ENCODE data around the gene KLHL4. TPM values are rescaled to one million over a fixed set of nuclear protein-coding genes. Genes with fewer than 3 reads are reported as not detected.
"Not testable (repeated sequence)": the region's sequence is repeated elsewhere in the genome, so short reads cannot be mapped to it uniquely, and the experiment has no call there.

The KLHL4 gene, protein sequence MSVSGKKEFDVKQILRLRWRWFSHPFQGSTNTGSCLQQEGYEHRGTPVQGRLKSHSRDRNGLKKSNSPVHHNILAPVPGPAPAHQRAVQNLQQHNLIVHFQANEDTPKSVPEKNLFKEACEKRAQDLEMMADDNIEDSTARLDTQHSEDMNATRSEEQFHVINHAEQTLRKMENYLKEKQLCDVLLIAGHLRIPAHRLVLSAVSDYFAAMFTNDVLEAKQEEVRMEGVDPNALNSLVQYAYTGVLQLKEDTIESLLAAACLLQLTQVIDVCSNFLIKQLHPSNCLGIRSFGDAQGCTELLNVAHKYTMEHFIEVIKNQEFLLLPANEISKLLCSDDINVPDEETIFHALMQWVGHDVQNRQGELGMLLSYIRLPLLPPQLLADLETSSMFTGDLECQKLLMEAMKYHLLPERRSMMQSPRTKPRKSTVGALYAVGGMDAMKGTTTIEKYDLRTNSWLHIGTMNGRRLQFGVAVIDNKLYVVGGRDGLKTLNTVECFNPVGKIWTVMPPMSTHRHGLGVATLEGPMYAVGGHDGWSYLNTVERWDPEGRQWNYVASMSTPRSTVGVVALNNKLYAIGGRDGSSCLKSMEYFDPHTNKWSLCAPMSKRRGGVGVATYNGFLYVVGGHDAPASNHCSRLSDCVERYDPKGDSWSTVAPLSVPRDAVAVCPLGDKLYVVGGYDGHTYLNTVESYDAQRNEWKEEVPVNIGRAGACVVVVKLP
- 4.5 and 11.1 TPM in 2 replicates for total RNA-seq (ENCODE audit: low replicate concordance)
- long read RNA-seq, full-length matches to known transcripts = 10 of 14 reads
- long read RNA-seq, partial matches to known transcripts = 0 of 14 reads
- long read RNA-seq, other reads (novel, unspliced or antisense) = 4 of 14 reads

DNA sequence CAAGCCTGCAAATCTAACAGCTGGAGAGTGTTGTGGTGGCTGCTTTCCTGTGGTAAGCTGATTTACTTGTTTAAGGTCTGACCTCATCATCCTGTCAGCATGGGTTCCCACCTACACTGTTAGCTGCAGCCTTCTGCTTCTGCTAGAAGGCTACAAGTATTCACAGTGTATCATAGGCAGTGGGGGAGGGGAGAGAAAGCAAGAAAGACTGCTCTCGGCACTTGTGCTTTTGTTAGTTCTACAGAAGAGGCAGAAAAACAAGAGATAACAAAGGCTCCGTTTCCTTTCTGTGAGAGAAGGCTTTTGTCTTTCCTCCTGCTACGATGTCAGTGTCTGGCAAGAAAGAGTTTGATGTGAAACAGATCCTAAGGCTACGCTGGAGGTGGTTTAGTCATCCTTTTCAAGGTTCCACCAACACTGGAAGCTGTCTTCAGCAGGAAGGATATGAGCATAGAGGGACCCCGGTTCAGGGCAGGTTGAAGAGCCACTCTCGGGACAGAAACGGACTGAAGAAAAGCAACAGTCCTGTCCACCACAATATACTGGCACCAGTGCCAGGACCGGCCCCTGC is at the start of gene KLHL4:
Gene KLHL4, plus strand, starts transcription at position 232 of the 571 bp plus-strand sequence. Its CDS starts 92 bp downstream, at position 324.
- Mint-ChIP-seq H3K27ac (peak within 1 kb of the TSS; percentile 76), H3K36me3 (no peaks in the 10 kb centered on the region), H3K27me3 (peaks cover 23% of the 10 kb centered on the region), H3K4me3 (peak within 1 kb of the TSS; percentile 88), H3K9me3 (no peaks in the 10 kb centered on the region), H3K4me1 (ENCODE audit: unreplicated experiment) (peaks cover 17% of the 10 kb centered on the region)
- TF ChIP-seq, protein P1, sequence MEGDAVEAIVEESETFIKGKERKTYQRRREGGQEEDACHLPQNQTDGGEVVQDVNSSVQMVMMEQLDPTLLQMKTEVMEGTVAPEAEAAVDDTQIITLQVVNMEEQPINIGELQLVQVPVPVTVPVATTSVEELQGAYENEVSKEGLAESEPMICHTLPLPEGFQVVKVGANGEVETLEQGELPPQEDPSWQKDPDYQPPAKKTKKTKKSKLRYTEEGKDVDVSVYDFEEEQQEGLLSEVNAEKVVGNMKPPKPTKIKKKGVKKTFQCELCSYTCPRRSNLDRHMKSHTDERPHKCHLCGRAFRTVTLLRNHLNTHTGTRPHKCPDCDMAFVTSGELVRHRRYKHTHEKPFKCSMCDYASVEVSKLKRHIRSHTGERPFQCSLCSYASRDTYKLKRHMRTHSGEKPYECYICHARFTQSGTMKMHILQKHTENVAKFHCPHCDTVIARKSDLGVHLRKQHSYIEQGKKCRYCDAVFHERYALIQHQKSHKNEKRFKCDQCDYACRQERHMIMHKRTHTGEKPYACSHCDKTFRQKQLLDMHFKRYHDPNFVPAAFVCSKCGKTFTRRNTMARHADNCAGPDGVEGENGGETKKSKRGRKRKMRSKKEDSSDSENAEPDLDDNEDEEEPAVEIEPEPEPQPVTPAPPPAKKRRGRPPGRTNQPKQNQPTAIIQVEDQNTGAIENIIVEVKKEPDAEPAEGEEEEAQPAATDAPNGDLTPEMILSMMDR (conservative IDR thresholded peaks at IDR 0.05) = no peak
- DNase-seq (ENCODE audit: extremely low spot score, unreplicated experiment) = peak; percentile 69

DNA sequence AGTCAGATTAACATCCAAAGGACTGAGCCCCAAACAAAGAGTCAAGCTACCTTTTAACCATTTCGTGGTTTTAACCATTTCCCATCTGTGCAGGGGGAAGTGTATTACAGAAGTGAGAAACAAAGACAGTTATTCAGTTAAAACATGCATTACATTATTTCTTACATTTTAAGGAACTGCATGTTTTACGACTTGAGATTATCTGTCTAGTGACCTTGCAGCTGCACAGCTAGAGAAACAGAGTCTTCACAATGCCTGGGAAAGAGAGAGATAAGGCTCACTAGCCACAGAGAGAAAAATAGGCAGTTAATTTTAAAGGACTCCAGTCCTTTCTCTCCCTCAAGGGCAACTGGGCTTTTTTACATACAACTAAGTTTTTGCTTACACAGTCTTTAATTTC is 48.7 kb upstream of the KLHL4 start:
- Mint-ChIP-seq H3K27ac (no peak overlapping the region), H3K36me3 (no peaks in the 10 kb centered on the region), H3K4me3 (no peak overlapping the region), H3K9me3 (no peaks in the 10 kb centered on the region), H3K27me3 (no peaks in the 10 kb centered on the region), H3K4me1 (ENCODE audit: unreplicated experiment) (no peaks in the 10 kb centered on the region)
- DNase-seq (ENCODE audit: extremely low spot score, unreplicated experiment) = no peak
- TF ChIP-seq, protein P1 (conservative IDR thresholded peaks at IDR 0.05) = no peak

DNA sequence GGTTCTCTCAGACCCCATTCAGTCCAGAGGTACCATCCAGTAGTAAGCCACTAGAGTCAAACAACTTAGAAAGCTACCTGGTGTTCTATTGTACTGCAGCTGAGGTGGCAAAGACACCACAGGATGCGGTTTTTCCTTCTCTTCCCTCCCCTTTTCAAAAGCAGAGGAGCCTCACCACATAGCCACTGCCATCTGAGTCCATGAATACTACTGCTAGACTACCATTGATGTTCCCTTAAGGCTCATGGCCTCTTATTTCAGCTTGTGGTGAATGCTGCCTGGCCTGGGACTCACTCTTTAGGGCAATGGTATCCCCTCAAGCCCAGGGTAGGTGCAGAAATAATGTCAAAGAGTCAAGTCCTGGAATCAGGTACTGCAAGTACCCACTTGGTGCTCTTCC is 41.8 kb upstream of the KLHL4 start:
- H3K27me3 Mint-ChIP-seq = no peaks in the 10 kb centered on the region

DNA sequence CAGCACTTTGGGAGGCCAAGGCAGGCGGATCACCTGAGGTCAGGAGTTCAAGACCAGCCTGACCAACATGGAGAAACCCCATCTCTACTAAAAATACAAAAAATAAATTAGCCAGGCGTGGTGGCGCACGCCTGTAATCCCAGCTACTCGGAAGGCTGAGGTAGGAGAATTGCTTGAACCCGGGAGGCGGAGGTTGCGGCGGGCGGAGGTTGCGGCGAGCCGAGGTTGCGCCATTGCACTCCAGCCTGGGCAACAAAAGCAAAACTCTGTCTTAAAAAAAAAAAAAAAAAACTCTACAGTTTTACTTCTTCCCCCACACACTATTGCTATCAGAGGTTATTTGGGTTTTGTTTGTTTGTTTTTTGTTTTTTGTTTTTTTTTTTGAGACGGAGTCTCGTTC is 38.9 kb upstream of the KLHL4 start:
- DNase-seq (ENCODE audit: extremely low spot score, unreplicated experiment) = not testable (repeated sequence)

More for the DNA sequence above, 41.8 kb upstream of the KLHL4 start:
- Mint-ChIP-seq H3K4me3 (no peak overlapping the region), H3K4me1 (ENCODE audit: unreplicated experiment) (no peaks in the 10 kb centered on the region), H3K36me3 (no peaks in the 10 kb centered on the region), H3K9me3 (no peaks in the 10 kb centered on the region), H3K27ac (no peak overlapping the region)
- no peak for DNase-seq (ENCODE audit: extremely low spot score, unreplicated experiment)
- TF ChIP-seq, protein P1 (conservative IDR thresholded peaks at IDR 0.05) = no peak

DNA sequence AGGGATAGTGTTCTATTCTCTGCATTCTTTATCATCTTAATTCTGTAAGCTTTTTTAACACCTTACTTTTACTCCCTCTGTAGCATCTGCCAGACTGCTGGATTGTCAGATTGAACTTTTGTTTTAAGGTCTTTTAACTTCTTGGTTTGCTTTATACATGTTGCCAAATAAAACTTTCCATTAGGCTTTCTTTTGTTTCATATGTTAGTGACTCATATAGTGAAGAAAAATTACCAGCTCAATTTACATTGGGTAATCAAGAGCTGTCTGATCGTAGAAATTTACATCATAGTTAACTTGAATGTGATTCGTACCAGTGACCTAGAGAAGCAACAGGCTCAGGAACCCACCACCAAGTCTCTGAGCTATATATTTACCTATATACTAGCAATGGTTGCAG is 28.5 kb upstream of the KLHL4 start:
- Mint-ChIP-seq H3K4me1 (ENCODE audit: unreplicated experiment) (no peaks in the 10 kb centered on the region), H3K27me3 (no peaks in the 10 kb centered on the region), H3K36me3 (no peaks in the 10 kb centered on the region), H3K4me3 (no peak overlapping the region), H3K27ac (no peak overlapping the region), H3K9me3 (no peaks in the 10 kb centered on the region)
- TF ChIP-seq, protein P1 (conservative IDR thresholded peaks at IDR 0.05) = no peak
- no peak for DNase-seq (ENCODE audit: extremely low spot score, unreplicated experiment)

More for the DNA sequence above, 38.9 kb upstream of the KLHL4 start:
- not testable (repeated sequence) for H3K9me3 Mint-ChIP-seq; H3K36me3 Mint-ChIP-seq; H3K4me3 Mint-ChIP-seq; H3K4me1 Mint-ChIP-seq (ENCODE audit: unreplicated experiment); H3K27ac Mint-ChIP-seq; H3K27me3 Mint-ChIP-seq
